ENCODE measurements around the gene PLA2G10. TPM values are rescaled to one million over a fixed set of nuclear protein-coding genes. Genes with fewer than 3 reads are reported as not detected.

The PLA2G10 gene
- total and polyA plus RNA-seq, 9 of the 15 experiments (the other 6 are each of a cell fraction or from before 2014, with no cell fraction given): not detected

- TF ChIP-seq FOXA3 (CRISPR knock-in tag; conservative IDR thresholded peaks at IDR 0.05 in 1 of 2, IDR thresholded peaks at IDR 0.05 in 1 of 2): no peak
- no peak for TF ChIP-seq TEAD1 (CRISPR knock-in tag; IDR thresholded peaks at IDR 0.05)
- no peak for TF ChIP-seq NFXL1 (CRISPR knock-in tag; IDR thresholded peaks at IDR 0.05)
- TF ChIP-seq XRCC5 (IDR thresholded peaks at IDR 0.05; ENCODE audit: low read depth, low read length): no peak
- no peak for TF ChIP-seq ZFP1 (CRISPR knock-in tag; IDR thresholded peaks at IDR 0.05)
- TF ChIP-seq ATF7 (IDR thresholded peaks at IDR 0.05): peak; percentile 10; the same call in 1 of the 2 replicates
- no peak for TF ChIP-seq NCOA6 (IDR thresholded peaks at IDR 0.05)
- no peak for TF ChIP-seq ZNF696 (CRISPR knock-in tag; conservative IDR thresholded peaks at IDR 0.05)
- TF ChIP-seq HNRNPK (IDR thresholded peaks at IDR 0.05; ENCODE audit: low read depth, low read length, poor library complexity, severe bottlenecking): no peak
- no peak for TF ChIP-seq LCOR (CRISPR knock-in tag; IDR thresholded peaks at IDR 0.05)
- TF ChIP-seq RFX7 (CRISPR knock-in tag; IDR thresholded peaks at IDR 0.05): no peak
- no peak for TF ChIP-seq RREB1 (CRISPR knock-in tag; IDR thresholded peaks at IDR 0.05)
- no peak for TF ChIP-seq SMARCA4 (IDR thresholded peaks at IDR 0.05)
- no peak for TF ChIP-seq DACH1 (IDR thresholded peaks at IDR 0.05; ENCODE audit: partially characterized antibody)
- TF ChIP-seq PRDM10 (IDR thresholded peaks at IDR 0.05; ENCODE audit: partially characterized antibody): peak; percentile 24
- TF ChIP-seq ETV5 (CRISPR knock-in tag; IDR thresholded peaks at IDR 0.05; ENCODE audit: low read depth): no peak
- TF ChIP-seq MTA3 (IDR thresholded peaks at IDR 0.05; ENCODE audit: borderline replicate concordance): peak; percentile 19; the same call in 1 of the 2 replicates
- TF ChIP-seq ZNF668 (CRISPR knock-in tag; IDR thresholded peaks at IDR 0.05): no peak
- no peak for TF ChIP-seq CBX1 (IDR thresholded peaks at IDR 0.05; ENCODE audit: low read depth)
- TF ChIP-seq ZFX (CRISPR knock-in tag; IDR thresholded peaks at IDR 0.05): no peak
- TF ChIP-seq CBFA2T2 (conservative IDR thresholded peaks at IDR 0.05): no peak
These were observed 36.0 kb downstream of the PLA2G10 start (continued) for GRCh38 chr16:14658063-14658462.
